ENCODE measurements around the gene CCIN. TPM values are rescaled to one million over a fixed set of nuclear protein-coding genes. Genes with fewer than 3 reads are reported as not detected.
A peak's percentile ranks its signal among the peaks of the same experiment; 100 is the strongest.
"Not testable (repeated sequence)": the region's sequence is repeated elsewhere in the genome, so short reads cannot be mapped to it uniquely, and the experiment has no call there.

Gene CCIN
- total RNA-seq, 1 donor from 2014 or later = not detected

DNA sequence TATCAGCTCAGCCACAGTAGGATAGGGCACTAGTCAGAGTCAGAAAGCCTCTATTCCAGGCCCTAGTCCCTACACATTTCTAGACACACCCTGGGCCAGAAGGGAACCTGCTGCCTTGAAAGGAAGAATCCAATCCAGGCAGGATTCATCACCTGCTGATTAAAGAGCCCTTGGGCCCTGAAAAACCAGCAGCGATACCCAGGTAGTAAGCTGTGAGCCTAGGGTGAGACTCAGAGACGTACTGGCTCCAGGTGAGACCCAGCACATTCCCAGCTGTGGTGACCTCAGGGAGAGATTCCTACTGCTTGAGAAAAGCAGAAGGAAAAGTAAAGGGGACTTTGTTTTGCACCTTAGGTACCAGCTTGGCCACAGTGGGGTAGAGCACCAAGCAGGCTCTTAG is 4.7 kb downstream of the CCIN start:
- Histone ChIP-seq H3K27ac (no peak overlapping the region), H3K4me3 (no peak overlapping the region), H3F3A (ENCODE audit: low read depth) (no peaks in the 10 kb centered on the region), H3K36me3 (no peaks in the 10 kb centered on the region), H3K27me3 (no peaks in the 10 kb centered on the region), H2AFZ (replicated peaks) (no peak overlapping the region), H3K4me2 (no peak overlapping the region), H3K9ac (no peak overlapping the region), H3K4me1 (no peaks in the 10 kb centered on the region), H3K9me3 (ENCODE audit: low read depth) (no peaks in the 10 kb centered on the region), H4K20me1 (ENCODE audit: low read depth) (no peaks in the 10 kb centered on the region), H3K79me2 (ENCODE audit: low read depth) (no peaks in the 10 kb centered on the region)
- Mint-ChIP-seq H3K4me1 (no peaks in the 10 kb centered on the region), H3K36me3 (no peaks in the 10 kb centered on the region), H3K27me3 (ENCODE audit: insufficient read depth, low read depth) (peaks cover 6% of the 10 kb centered on the region), H3K4me3 (no peak overlapping the region), H3K9me3 (no peaks in the 10 kb centered on the region), H3K27ac (no peak overlapping the region)
- DNase-seq (ENCODE audit: low spot score) = no peak
- no peak for TF ChIP-seq EZH2 (IDR thresholded peaks at IDR 0.05)

DNA sequence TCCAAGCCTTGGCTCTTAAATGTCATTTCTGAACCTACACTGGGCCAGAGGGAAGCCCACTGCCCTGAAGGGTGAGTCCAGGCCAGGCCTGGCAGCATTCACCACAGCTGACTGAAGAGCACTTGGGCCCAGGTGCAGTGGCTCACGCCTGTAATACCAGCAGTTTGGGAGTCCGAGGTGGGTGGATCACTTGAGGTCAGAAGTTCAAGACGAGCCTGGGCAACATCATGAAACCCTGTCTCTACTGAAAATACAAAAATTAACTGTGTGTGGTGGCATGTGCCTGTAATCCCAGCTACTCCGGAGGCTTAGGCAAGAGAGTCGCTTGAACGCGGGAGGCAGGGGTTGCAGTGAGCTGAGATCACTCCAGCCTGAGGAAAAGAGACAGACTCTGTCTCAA is 5.1 kb downstream of the CCIN start:
- no peak for TF ChIP-seq EZH2 (IDR thresholded peaks at IDR 0.05)
- TF ChIP-seq EZH2phosphoT487 (IDR thresholded peaks at IDR 0.05) = no peak
- TF ChIP-seq, protein P1, sequence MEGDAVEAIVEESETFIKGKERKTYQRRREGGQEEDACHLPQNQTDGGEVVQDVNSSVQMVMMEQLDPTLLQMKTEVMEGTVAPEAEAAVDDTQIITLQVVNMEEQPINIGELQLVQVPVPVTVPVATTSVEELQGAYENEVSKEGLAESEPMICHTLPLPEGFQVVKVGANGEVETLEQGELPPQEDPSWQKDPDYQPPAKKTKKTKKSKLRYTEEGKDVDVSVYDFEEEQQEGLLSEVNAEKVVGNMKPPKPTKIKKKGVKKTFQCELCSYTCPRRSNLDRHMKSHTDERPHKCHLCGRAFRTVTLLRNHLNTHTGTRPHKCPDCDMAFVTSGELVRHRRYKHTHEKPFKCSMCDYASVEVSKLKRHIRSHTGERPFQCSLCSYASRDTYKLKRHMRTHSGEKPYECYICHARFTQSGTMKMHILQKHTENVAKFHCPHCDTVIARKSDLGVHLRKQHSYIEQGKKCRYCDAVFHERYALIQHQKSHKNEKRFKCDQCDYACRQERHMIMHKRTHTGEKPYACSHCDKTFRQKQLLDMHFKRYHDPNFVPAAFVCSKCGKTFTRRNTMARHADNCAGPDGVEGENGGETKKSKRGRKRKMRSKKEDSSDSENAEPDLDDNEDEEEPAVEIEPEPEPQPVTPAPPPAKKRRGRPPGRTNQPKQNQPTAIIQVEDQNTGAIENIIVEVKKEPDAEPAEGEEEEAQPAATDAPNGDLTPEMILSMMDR (IDR thresholded peaks at IDR 0.05) = no peak
- Mint-ChIP-seq H3K36me3 (no peaks in the 10 kb centered on the region), H3K27me3 (ENCODE audit: insufficient read depth, low read depth) (peaks cover 6% of the 10 kb centered on the region), H3K9me3 (no peaks in the 10 kb centered on the region), H3K4me3 (no peak overlapping the region), H3K4me1 (no peaks in the 10 kb centered on the region), H3K27ac (no peak overlapping the region)
- Histone ChIP-seq H3K9ac (no peak overlapping the region), H2AFZ (replicated peaks) (peak overlapping the region; percentile 88), H3K9me3 (ENCODE audit: low read depth) (no peaks in the 10 kb centered on the region), H3K79me2 (ENCODE audit: low read depth) (no peaks in the 10 kb centered on the region), H3F3A (ENCODE audit: low read depth) (no peaks in the 10 kb centered on the region), H3K4me2 (no peak overlapping the region), H3K4me1 (no peaks in the 10 kb centered on the region), H3K4me3 (no peak overlapping the region), H3K27me3 (no peaks in the 10 kb centered on the region), H3K36me3 (no peaks in the 10 kb centered on the region), H4K20me1 (ENCODE audit: low read depth) (no peaks in the 10 kb centered on the region), H3K27ac (no peak overlapping the region)
- DNase-seq (ENCODE audit: low spot score) = no peak

DNA sequence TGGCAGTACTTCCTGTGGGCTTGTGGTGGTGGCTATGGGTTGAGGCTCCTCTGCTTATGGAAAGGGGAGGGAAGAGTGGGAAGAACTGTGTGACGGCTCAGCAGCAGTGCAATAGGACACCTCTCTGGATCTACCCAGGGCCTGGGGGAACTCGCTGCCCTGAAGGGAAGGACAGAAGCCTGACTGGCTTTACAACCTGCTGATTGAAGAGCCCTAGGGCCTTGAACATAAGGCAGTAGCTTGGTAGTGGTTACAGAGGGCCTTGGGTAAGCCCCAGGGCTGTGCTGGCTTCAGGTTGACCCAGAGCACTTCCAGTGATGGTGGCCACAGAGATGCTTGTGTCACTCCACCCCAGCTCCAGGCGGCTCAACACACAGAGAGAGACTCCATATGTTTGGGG is 5.5 kb downstream of the CCIN start:
- no peak overlapping the region for H3K4me3 Mint-ChIP-seq
- no peaks in the 10 kb centered on the region for H3K79me2 ChIP-seq (ENCODE audit: low read depth)
- no peaks in the 10 kb centered on the region for H3K27me3 ChIP-seq
- no peaks in the 10 kb centered on the region for H3F3A ChIP-seq (ENCODE audit: low read depth)
- H3K27ac Mint-ChIP-seq = no peak overlapping the region
- H3K27ac ChIP-seq = no peak overlapping the region
- H3K36me3 Mint-ChIP-seq = no peaks in the 10 kb centered on the region
- H3K27me3 Mint-ChIP-seq (ENCODE audit: insufficient read depth, low read depth) = peaks cover 6% of the 10 kb centered on the region
- H3K9ac ChIP-seq = no peak overlapping the region
- H3K36me3 ChIP-seq = no peaks in the 10 kb centered on the region
- H2AFZ ChIP-seq (replicated peaks) = peak overlapping the region; percentile 88
- H3K4me3 ChIP-seq = no peak overlapping the region
- H3K4me1 Mint-ChIP-seq = no peaks in the 10 kb centered on the region
- H3K4me1 ChIP-seq = no peaks in the 10 kb centered on the region
- no peaks in the 10 kb centered on the region for H4K20me1 ChIP-seq (ENCODE audit: low read depth)
- no peak for DNase-seq (ENCODE audit: low spot score)
- H3K9me3 Mint-ChIP-seq = no peaks in the 10 kb centered on the region
- TF ChIP-seq, protein P1 (IDR thresholded peaks at IDR 0.05) = no peak
- TF ChIP-seq EZH2phosphoT487 (IDR thresholded peaks at IDR 0.05) = no peak
- TF ChIP-seq EZH2 (IDR thresholded peaks at IDR 0.05) = no peak
- no peaks in the 10 kb centered on the region for H3K9me3 ChIP-seq (ENCODE audit: low read depth)
- no peak overlapping the region for H3K4me2 ChIP-seq

DNA sequence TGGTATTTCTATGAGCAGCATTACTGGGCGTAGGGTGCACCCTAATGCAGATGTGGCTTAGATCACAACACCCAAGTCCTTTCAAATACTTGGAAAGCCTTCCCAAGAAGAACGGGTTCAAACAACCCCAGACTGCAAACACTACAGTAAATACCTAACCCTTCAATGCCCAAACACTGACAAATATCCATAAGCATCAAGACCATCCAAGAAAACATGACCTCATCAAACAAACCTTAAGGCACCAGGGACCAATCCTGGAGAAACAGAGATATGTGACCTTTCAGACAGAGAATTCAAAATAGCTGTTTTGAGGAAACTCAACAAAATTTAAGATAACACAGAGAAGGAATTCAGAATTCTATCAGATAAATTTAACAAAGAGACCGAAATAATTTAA is 6.0 kb downstream of the CCIN start:
- DNase-seq (ENCODE audit: low spot score); H3K4me3 ChIP-seq; H3K4me1 Mint-ChIP-seq; H3K4me1 ChIP-seq; H3F3A ChIP-seq (ENCODE audit: low read depth); H3K27me3 ChIP-seq; H2AFZ ChIP-seq (replicated peaks); H3K79me2 ChIP-seq (ENCODE audit: low read depth); H3K9me3 ChIP-seq (ENCODE audit: low read depth); H3K36me3 Mint-ChIP-seq; H3K27ac Mint-ChIP-seq; H3K27me3 Mint-ChIP-seq (ENCODE audit: insufficient read depth, low read depth); H3K4me3 Mint-ChIP-seq; H3K27ac ChIP-seq; H4K20me1 ChIP-seq (ENCODE audit: low read depth); H3K9ac ChIP-seq; H3K4me2 ChIP-seq; H3K36me3 ChIP-seq; H3K9me3 Mint-ChIP-seq: not testable (repeated sequence)

DNA sequence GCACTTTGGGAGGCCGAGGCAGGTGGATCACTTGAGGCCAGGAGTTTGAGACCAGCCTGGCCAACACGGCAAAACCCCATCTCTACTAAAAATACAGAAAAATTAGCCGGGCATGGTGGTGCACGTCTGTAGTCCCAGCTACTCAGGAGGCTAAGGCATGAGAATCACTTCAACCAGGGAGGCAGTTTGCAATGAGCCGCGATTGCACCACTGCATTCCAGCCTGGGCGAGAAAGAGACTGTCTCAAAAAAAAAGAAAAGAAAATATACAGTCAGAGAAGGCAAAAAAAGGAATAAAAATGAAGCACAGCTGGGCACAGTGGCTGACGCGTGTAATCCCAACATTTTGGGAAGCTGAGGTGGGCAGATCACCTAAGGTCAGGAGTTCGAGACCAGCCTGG is 7.3 kb downstream of the CCIN start:
- not testable (repeated sequence) for H3K4me1 Mint-ChIP-seq; H2AFZ ChIP-seq (replicated peaks); H3K36me3 ChIP-seq; H3K4me3 ChIP-seq; H3K27ac Mint-ChIP-seq; H3K9me3 ChIP-seq (ENCODE audit: low read depth); H3K79me2 ChIP-seq (ENCODE audit: low read depth); H3K9ac ChIP-seq; H3K36me3 Mint-ChIP-seq; H3K4me2 ChIP-seq; H3K27me3 Mint-ChIP-seq (ENCODE audit: insufficient read depth, low read depth); H3K27me3 ChIP-seq; H3K4me3 Mint-ChIP-seq; H3K9me3 Mint-ChIP-seq; H4K20me1 ChIP-seq (ENCODE audit: low read depth); H3F3A ChIP-seq (ENCODE audit: low read depth); H3K4me1 ChIP-seq; H3K27ac ChIP-seq; DNase-seq (ENCODE audit: low spot score)

Data from neural progenitor cell (in vitro differentiated cells).